Measurements from ENCODE around the gene SCN8A.

The SCN8A gene

GRCh38 chr12:51593539-51593938 is 2.5 kb downstream of the SCN8A start:
- Histone ChIP-seq H3K9ac (ENCODE audit: low read length) (no peak overlapping the region), H3K14ac (ENCODE audit: low read length) (no peak overlapping the region), H2AK5ac (ENCODE audit: low read length) (no peak overlapping the region), H3K36me3 (ENCODE audit: control insufficient read depth in 1 of 2, insufficient read depth in 2 of 2, low read length in 2 of 2) (no peaks in the 10 kb centered on the region), H2AFZ (ENCODE audit: insufficient read depth, low read length, poor library complexity) (no peak overlapping the region), H3K27ac (ENCODE audit: low read depth, low read length) (no peak overlapping the region), H3K79me1 (ENCODE audit: low read length) (peaks cover 3% of the 10 kb centered on the region), H3K18ac (ENCODE audit: low read length) (no peak overlapping the region), H3K27me3 (ENCODE audit: insufficient read depth, low read length) (peaks cover 8% of the 10 kb centered on the region), H3K4ac (ENCODE audit: low read depth, low read length) (no peak overlapping the region), H4K91ac (ENCODE audit: low read depth, low read length) (no peak overlapping the region), H3K79me2 (ENCODE audit: control insufficient read depth, insufficient read depth, low read length, poor library complexity) (no peaks in the 10 kb centered on the region), H3K23ac (ENCODE audit: low read length) (no peak overlapping the region), H4K12ac (ENCODE audit: low read depth, low read length) (no peak overlapping the region), H3K4me2 (ENCODE audit: low read length) (no peak overlapping the region), H2BK12ac (ENCODE audit: low read length) (no peak overlapping the region), H4K8ac (ENCODE audit: low read depth, low read length) (no peak overlapping the region), H2BK5ac (ENCODE audit: low read depth, low read length, poor library complexity) (no peak overlapping the region), H3K9me3 (ENCODE audit: insufficient read depth, low read depth, low read length) (no peaks in the 10 kb centered on the region), H3K4me1 (ENCODE audit: control insufficient read depth in 1 of 2, insufficient read depth in 2 of 2, low read length in 2 of 2) (peaks cover 5 to 7% of the 10 kb centered on the region in 2 experiments), H2BK120ac (ENCODE audit: insufficient read depth, low read length, poor library complexity) (no peak overlapping the region), H3K4me3 (ENCODE audit: low read depth, low read length) (no peak overlapping the region)
- peak; percentile 7 to 55 for DNase-seq
- no CpG with 5 or more reads among the region's 5 CpGs for WGBS (ENCODE audit: extremely low coverage, insufficient coverage, insufficient read length)

GRCh38 chr12:51598156-51598555 is 7.1 kb downstream of the SCN8A start:
- Histone ChIP-seq H3K4me2 (ENCODE audit: low read length) (no peak overlapping the region), H4K8ac (ENCODE audit: low read depth, low read length) (no peak overlapping the region), H3K14ac (ENCODE audit: low read length) (no peak overlapping the region), H3K9ac (ENCODE audit: low read length) (no peak overlapping the region), H3K18ac (ENCODE audit: low read length) (no peak overlapping the region), H2BK120ac (ENCODE audit: insufficient read depth, low read length, poor library complexity) (no peak overlapping the region), H3K9me3 (ENCODE audit: insufficient read depth, low read depth, low read length) (no peaks in the 10 kb centered on the region), H3K36me3 (ENCODE audit: control insufficient read depth in 1 of 2, insufficient read depth in 2 of 2, low read length in 2 of 2) (no peaks in the 10 kb centered on the region), H2BK12ac (ENCODE audit: low read length) (no peak overlapping the region), H3K4me1 (ENCODE audit: control insufficient read depth in 1 of 2, insufficient read depth in 2 of 2, low read length in 2 of 2) (no peaks in the 10 kb centered on the region), H4K91ac (ENCODE audit: low read depth, low read length) (no peak overlapping the region), H2BK5ac (ENCODE audit: low read depth, low read length, poor library complexity) (no peak overlapping the region), H3K4me3 (ENCODE audit: low read depth, low read length) (no peak overlapping the region), H3K27ac (ENCODE audit: low read depth, low read length) (no peak overlapping the region), H2AK5ac (ENCODE audit: low read length) (no peak overlapping the region), H3K4ac (ENCODE audit: low read depth, low read length) (no peak overlapping the region), H3K79me1 (ENCODE audit: low read length) (no peaks in the 10 kb centered on the region), H2AFZ (ENCODE audit: insufficient read depth, low read length, poor library complexity) (no peak overlapping the region), H3K79me2 (ENCODE audit: control insufficient read depth, insufficient read depth, low read length, poor library complexity) (no peaks in the 10 kb centered on the region), H3K23ac (ENCODE audit: low read length) (no peak overlapping the region), H3K27me3 (ENCODE audit: insufficient read depth, low read length) (no peaks in the 10 kb centered on the region), H4K12ac (ENCODE audit: low read depth, low read length) (no peak overlapping the region)
- no peak for DNase-seq
- WGBS (ENCODE audit: extremely low coverage, insufficient coverage, insufficient read length) = 93% methylated on average over 1 of the region's 4 CpGs

DNA sequence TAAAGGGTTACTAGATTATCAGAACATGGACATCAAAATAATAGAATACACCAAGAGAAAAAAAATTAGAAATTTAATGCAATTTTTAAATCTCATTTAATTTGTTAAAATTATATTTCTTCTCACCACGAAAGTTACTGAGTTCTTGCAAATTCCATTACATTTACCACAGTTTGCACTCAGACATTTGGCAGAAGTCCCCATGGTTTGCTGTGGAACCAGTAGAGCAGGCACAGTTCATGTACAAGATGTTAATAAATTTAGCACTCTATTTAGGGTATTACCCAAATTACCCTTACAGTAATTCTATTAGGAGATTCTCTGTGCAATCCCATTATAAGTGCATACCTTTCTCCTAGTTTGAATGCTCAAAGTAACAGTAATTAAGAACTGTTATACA is 9.7 kb downstream of the SCN8A start:
- H3K27ac ChIP-seq (ENCODE audit: low read depth, low read length) = no peak overlapping the region
- no peak overlapping the region for H3K23ac ChIP-seq (ENCODE audit: low read length)
- H2BK5ac ChIP-seq (ENCODE audit: low read depth, low read length, poor library complexity) = no peak overlapping the region
- no peak for DNase-seq
- no peak overlapping the region for H3K4me3 ChIP-seq (ENCODE audit: low read depth, low read length)
- no peaks in the 10 kb centered on the region for H3K4me1 ChIP-seq (ENCODE audit: control insufficient read depth in 1 of 2, insufficient read depth in 2 of 2, low read length in 2 of 2)
- H2AFZ ChIP-seq (ENCODE audit: insufficient read depth, low read length, poor library complexity) = no peak overlapping the region
- H4K8ac ChIP-seq (ENCODE audit: low read depth, low read length) = no peak overlapping the region
- H2BK12ac ChIP-seq (ENCODE audit: low read length) = no peak overlapping the region
- no peaks in the 10 kb centered on the region for H3K36me3 ChIP-seq (ENCODE audit: control insufficient read depth in 1 of 2, insufficient read depth in 2 of 2, low read length in 2 of 2)
- H2BK120ac ChIP-seq (ENCODE audit: insufficient read depth, low read length, poor library complexity) = no peak overlapping the region
- H3K27me3 ChIP-seq (ENCODE audit: insufficient read depth, low read length) = no peaks in the 10 kb centered on the region
- H3K9ac ChIP-seq (ENCODE audit: low read length) = no peak overlapping the region
- no peak overlapping the region for H3K14ac ChIP-seq (ENCODE audit: low read length)
- H4K12ac ChIP-seq (ENCODE audit: low read depth, low read length) = no peak overlapping the region
- H3K79me2 ChIP-seq (ENCODE audit: control insufficient read depth, insufficient read depth, low read length, poor library complexity) = no peaks in the 10 kb centered on the region
- no peak overlapping the region for H3K4me2 ChIP-seq (ENCODE audit: low read length)
- no peak overlapping the region for H4K91ac ChIP-seq (ENCODE audit: low read depth, low read length)
- H3K9me3 ChIP-seq (ENCODE audit: insufficient read depth, low read depth, low read length) = no peaks in the 10 kb centered on the region
- H3K18ac ChIP-seq (ENCODE audit: low read length) = no peak overlapping the region
- no peaks in the 10 kb centered on the region for H3K79me1 ChIP-seq (ENCODE audit: low read length)
- no CpG with 5 or more reads among the region's 1 CpG for WGBS (ENCODE audit: extremely low coverage, insufficient coverage, insufficient read length)
- H2AK5ac ChIP-seq (ENCODE audit: low read length) = no peak overlapping the region
- no peak overlapping the region for H3K4ac ChIP-seq (ENCODE audit: low read depth, low read length)

- Histone ChIP-seq H3K4me2 (ENCODE audit: low read length) (no peak overlapping the region), H4K12ac (ENCODE audit: low read depth, low read length) (no peak overlapping the region), H2AFZ (ENCODE audit: insufficient read depth, low read length, poor library complexity) (no peak overlapping the region), H3K27me3 (ENCODE audit: insufficient read depth, low read length) (no peaks in the 10 kb centered on the region), H2BK5ac (ENCODE audit: low read depth, low read length, poor library complexity) (no peak overlapping the region), H3K79me1 (ENCODE audit: low read length) (no peaks in the 10 kb centered on the region), H3K14ac (ENCODE audit: low read length) (no peak overlapping the region), H3K36me3 (ENCODE audit: control insufficient read depth in 1 of 2, insufficient read depth in 2 of 2, low read length in 2 of 2) (no peaks in the 10 kb centered on the region), H3K23ac (ENCODE audit: low read length) (no peak overlapping the region), H3K4me1 (ENCODE audit: control insufficient read depth in 1 of 2, insufficient read depth in 2 of 2, low read length in 2 of 2) (no peaks in the 10 kb centered on the region), H3K18ac (ENCODE audit: low read length) (no peak overlapping the region), H3K4me3 (ENCODE audit: low read depth, low read length) (no peak overlapping the region), H4K91ac (ENCODE audit: low read depth, low read length) (no peak overlapping the region), H3K9ac (ENCODE audit: low read length) (no peak overlapping the region), H4K8ac (ENCODE audit: low read depth, low read length) (no peak overlapping the region), H2AK5ac (ENCODE audit: low read length) (no peak overlapping the region), H3K27ac (ENCODE audit: low read depth, low read length) (no peak overlapping the region), H2BK120ac (ENCODE audit: insufficient read depth, low read length, poor library complexity) (no peak overlapping the region), H3K9me3 (ENCODE audit: insufficient read depth, low read depth, low read length) (no peaks in the 10 kb centered on the region), H2BK12ac (ENCODE audit: low read length) (no peak overlapping the region), H3K4ac (ENCODE audit: low read depth, low read length) (no peak overlapping the region), H3K79me2 (ENCODE audit: control insufficient read depth, insufficient read depth, low read length, poor library complexity) (no peaks in the 10 kb centered on the region)
- no peak for DNase-seq
These were observed 10.2 kb downstream of the SCN8A start for GRCh38 chr12:51601241-51601640.
